Gastrocnemius medialis (tissue), 4 donors: ENCODE data around the gene OTC.

Experiments used
- CTCF ChIP-seq, 5 experiments: fragments of 450-650 bp in 3 of 5; fragments of 200-600 bp in 2 of 5; sonication (generic) in 2 of 5; IDR thresholded peaks in 4 of 5; conservative IDR thresholded peaks in 1 of 5; 1 replicate in 4 of 5; 2 replicates in 1 of 5; pipeline ENCODE4 v1.5.1; 2016 to 2019; ENCODE audit warnings: antibody characterized with exemption in 5 of 5, mild to moderate bottlenecking in 3 of 5, moderate library complexity in 3 of 5
- POLR2A ChIP-seq, 2 donors: fragments of 450-650 bp; IDR thresholded peaks; one replicate each; pipeline ENCODE4 v1.6.1; 2017; ENCODE audit warnings: antibody characterized with exemption in 2 of 2, mild to moderate bottlenecking in 2 of 2, moderate library complexity in 2 of 2

GRCh38 chrX:38335382-38335781 lies 17.0 kb upstream of the OTC start:
- TF ChIP-seq CTCF (IDR thresholded peaks at IDR 0.05 in 4 of 5, conservative IDR thresholded peaks at IDR 0.05 in 1 of 5) (no peak), POLR2A (IDR thresholded peaks at IDR 0.05) (no peak)
